ENCODE data around the gene CCDC142. TPM values are rescaled to one million over a fixed set of nuclear protein-coding genes. Genes with fewer than 3 reads are reported as not detected.

CCDC142 gene
- total RNA-seq, 1 donor from 2014 or later: 28.0 TPM

GRCh38 chr2:74424995-74425406, 57.8 kb downstream of the CCDC142 start:
- no peak for TF ChIP-seq CTCF (IDR thresholded peaks at IDR 0.05; ENCODE audit: partially characterized antibody, unreplicated experiment)
- no peak for DNase-seq
- Mint-ChIP-seq H3K4me1 (ENCODE audit: low read depth, unreplicated experiment) (peaks cover 3% of the 10 kb centered on the region), H3K27me3 (ENCODE audit: unreplicated experiment) (peaks cover 8% of the 10 kb centered on the region), H3K4me3 (ENCODE audit: unreplicated experiment) (no peak overlapping the region), H3K27ac (ENCODE audit: unreplicated experiment) (peak overlapping the region; percentile 79), H3K9me3 (ENCODE audit: unreplicated experiment) (peaks cover 14% of the 10 kb centered on the region), H3K36me3 (ENCODE audit: unreplicated experiment) (no peaks in the 10 kb centered on the region)

GRCh38 chr2:74424139-74424992, 58.4 kb downstream of the CCDC142 start:
- DNase-seq: no peak
- Mint-ChIP-seq H3K27me3 (ENCODE audit: unreplicated experiment) (peaks cover 8% of the 10 kb centered on the region), H3K9me3 (ENCODE audit: unreplicated experiment) (peaks cover 14% of the 10 kb centered on the region), H3K27ac (ENCODE audit: unreplicated experiment) (peak overlapping the region; percentile 79), H3K36me3 (ENCODE audit: unreplicated experiment) (no peaks in the 10 kb centered on the region), H3K4me1 (ENCODE audit: low read depth, unreplicated experiment) (peaks cover 3% of the 10 kb centered on the region), H3K4me3 (ENCODE audit: unreplicated experiment) (no peak overlapping the region)
- TF ChIP-seq CTCF (IDR thresholded peaks at IDR 0.05; ENCODE audit: partially characterized antibody, unreplicated experiment): no peak

Other genes starting within 250 kb of the CCDC142 start
- gene SLC4A5, start 139.6 kb downstream of the CCDC142 start, total RNA-seq (ENCODE audit: unreplicated experiment): 8.2 TPM
- 832 TPM for gene DCTN1, start 102.7 kb downstream of the CCDC142 start, total RNA-seq (ENCODE audit: unreplicated experiment)
- gene C2orf81, start 61.4 kb downstream of the CCDC142 start, total RNA-seq (ENCODE audit: unreplicated experiment): 3.7 TPM
- 29.5 TPM for gene WDR54, start 61.3 kb downstream of the CCDC142 start, total RNA-seq (ENCODE audit: unreplicated experiment)
- 88.7 TPM for gene RTKN, start 41.1 kb downstream of the CCDC142 start, total RNA-seq (ENCODE audit: unreplicated experiment)
- gene INO80B, start 27.9 kb downstream of the CCDC142 start, total RNA-seq (ENCODE audit: unreplicated experiment): 18.5 TPM
- gene WBP1, start 24.6 kb downstream of the CCDC142 start, total RNA-seq (ENCODE audit: unreplicated experiment): 109 TPM
- gene MOGS, start 17.6 kb downstream of the CCDC142 start, total RNA-seq (ENCODE audit: unreplicated experiment): 50.9 TPM
- gene MRPL53, start 10.3 kb downstream of the CCDC142 start, total RNA-seq (ENCODE audit: unreplicated experiment): 63.9 TPM
- 23.8 TPM for gene TTC31, start 83 bp upstream of the CCDC142 start, total RNA-seq (ENCODE audit: unreplicated experiment)
- 0.96 TPM for gene LBX2, start 16.6 kb upstream of the CCDC142 start, total RNA-seq (ENCODE audit: unreplicated experiment)
- 32.3 TPM for gene PCGF1, start 24.7 kb upstream of the CCDC142 start, total RNA-seq (ENCODE audit: unreplicated experiment)
- gene TLX2, start 31.5 kb upstream of the CCDC142 start, total RNA-seq (ENCODE audit: unreplicated experiment): 21.2 TPM
- gene DQX1, start 43.2 kb upstream of the CCDC142 start, total RNA-seq (ENCODE audit: unreplicated experiment): 0.91 TPM
- gene AUP1, start 46.7 kb upstream of the CCDC142 start, total RNA-seq (ENCODE audit: unreplicated experiment): 99.5 TPM
- 46.7 TPM for gene HTRA2, start 46.9 kb upstream of the CCDC142 start, total RNA-seq (ENCODE audit: unreplicated experiment)
- gene LOXL3, start 70.9 kb upstream of the CCDC142 start, total RNA-seq (ENCODE audit: unreplicated experiment): 64.2 TPM
- gene DOK1, start 71.7 kb upstream of the CCDC142 start, total RNA-seq (ENCODE audit: unreplicated experiment): 14.0 TPM
- gene M1AP, start 165.3 kb upstream of the CCDC142 start, total RNA-seq (ENCODE audit: unreplicated experiment): 0.81 TPM
- 28.5 TPM for gene SEMA4F, start 171.2 kb upstream of the CCDC142 start, total RNA-seq (ENCODE audit: unreplicated experiment)